B cell (primary cell): ENCODE measurements around the gene UNC13C.

Source experiments
- EZH2 ChIP-seq: IDR thresholded peaks from 2 replicates; pipeline ENCODE4 v1.6.1; 2012; ENCODE audit warnings: borderline replicate concordance, low read depth, mild to moderate bottlenecking, moderate library complexity, low read length; ENCODE audit not compliant: insufficient read depth, poor library complexity, severe bottlenecking
- TF ChIP-seq, protein P1 (sequence below): fragments of 200-600 bp; IDR thresholded peaks from one replicate; pipeline ENCODE4 v1.8.0; 2022; ENCODE audit warnings: antibody characterized with exemption, mild to moderate bottlenecking

- TF ChIP-seq, protein P1, sequence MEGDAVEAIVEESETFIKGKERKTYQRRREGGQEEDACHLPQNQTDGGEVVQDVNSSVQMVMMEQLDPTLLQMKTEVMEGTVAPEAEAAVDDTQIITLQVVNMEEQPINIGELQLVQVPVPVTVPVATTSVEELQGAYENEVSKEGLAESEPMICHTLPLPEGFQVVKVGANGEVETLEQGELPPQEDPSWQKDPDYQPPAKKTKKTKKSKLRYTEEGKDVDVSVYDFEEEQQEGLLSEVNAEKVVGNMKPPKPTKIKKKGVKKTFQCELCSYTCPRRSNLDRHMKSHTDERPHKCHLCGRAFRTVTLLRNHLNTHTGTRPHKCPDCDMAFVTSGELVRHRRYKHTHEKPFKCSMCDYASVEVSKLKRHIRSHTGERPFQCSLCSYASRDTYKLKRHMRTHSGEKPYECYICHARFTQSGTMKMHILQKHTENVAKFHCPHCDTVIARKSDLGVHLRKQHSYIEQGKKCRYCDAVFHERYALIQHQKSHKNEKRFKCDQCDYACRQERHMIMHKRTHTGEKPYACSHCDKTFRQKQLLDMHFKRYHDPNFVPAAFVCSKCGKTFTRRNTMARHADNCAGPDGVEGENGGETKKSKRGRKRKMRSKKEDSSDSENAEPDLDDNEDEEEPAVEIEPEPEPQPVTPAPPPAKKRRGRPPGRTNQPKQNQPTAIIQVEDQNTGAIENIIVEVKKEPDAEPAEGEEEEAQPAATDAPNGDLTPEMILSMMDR = no peak
- no peak for TF ChIP-seq EZH2
Measured at GRCh38 chr15:54273928-54274327, 295.7 kb downstream of the UNC13C start.
